Thyroid gland (tissue), 4 donors: ENCODE measurements around the gene TMEM117.
"Not testable (repeated sequence)": the region's sequence is repeated elsewhere in the genome, so short reads cannot be mapped to it uniquely, and the experiment has no call there.

Experiments used
- POLR2A ChIP-seq, 2 donors: fragments of 450-650 bp; IDR thresholded peaks; one replicate each; pipeline ENCODE4 v1.6.1; 2017; ENCODE audit warnings: antibody characterized with exemption in 2 of 2, mild to moderate bottlenecking in 2 of 2, moderate library complexity in 1 of 2
- TF ChIP-seq, protein P1 (sequence below), 6 experiments: fragments of 200-600 bp in 3 of 6; fragments of 450-650 bp in 3 of 6; sonication (generic) in 3 of 6; IDR thresholded peaks; one replicate each; pipeline ENCODE4 v1.5.1; 2016 to 2019; ENCODE audit warnings: antibody characterized with exemption in 6 of 6, mild to moderate bottlenecking in 2 of 6, inconsistent platforms in 1 of 6, moderate library complexity in 1 of 6

DNA sequence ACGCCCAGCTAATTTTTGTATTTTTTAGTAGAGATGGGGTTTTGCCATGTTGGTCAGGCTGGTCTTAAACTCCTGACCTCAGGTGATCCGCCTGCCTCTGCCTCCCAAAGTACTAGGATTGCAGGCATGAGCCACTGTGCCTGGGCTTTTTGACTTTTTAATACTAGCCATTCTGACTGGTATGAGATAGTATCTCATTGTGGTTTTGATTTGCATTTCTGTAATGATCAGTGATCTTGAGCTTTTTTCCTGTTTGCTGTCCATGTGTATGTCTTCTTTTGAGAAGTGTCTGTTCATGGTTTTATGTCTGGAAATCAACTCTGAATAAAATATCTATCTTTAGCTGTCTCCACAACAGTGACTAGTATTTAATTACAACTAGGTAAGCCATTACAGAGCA, 35.4 kb downstream of the TMEM117 start:
- TF ChIP-seq, protein P1, sequence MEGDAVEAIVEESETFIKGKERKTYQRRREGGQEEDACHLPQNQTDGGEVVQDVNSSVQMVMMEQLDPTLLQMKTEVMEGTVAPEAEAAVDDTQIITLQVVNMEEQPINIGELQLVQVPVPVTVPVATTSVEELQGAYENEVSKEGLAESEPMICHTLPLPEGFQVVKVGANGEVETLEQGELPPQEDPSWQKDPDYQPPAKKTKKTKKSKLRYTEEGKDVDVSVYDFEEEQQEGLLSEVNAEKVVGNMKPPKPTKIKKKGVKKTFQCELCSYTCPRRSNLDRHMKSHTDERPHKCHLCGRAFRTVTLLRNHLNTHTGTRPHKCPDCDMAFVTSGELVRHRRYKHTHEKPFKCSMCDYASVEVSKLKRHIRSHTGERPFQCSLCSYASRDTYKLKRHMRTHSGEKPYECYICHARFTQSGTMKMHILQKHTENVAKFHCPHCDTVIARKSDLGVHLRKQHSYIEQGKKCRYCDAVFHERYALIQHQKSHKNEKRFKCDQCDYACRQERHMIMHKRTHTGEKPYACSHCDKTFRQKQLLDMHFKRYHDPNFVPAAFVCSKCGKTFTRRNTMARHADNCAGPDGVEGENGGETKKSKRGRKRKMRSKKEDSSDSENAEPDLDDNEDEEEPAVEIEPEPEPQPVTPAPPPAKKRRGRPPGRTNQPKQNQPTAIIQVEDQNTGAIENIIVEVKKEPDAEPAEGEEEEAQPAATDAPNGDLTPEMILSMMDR (IDR thresholded peaks at IDR 0.05): not testable (repeated sequence)
- not testable (repeated sequence) for TF ChIP-seq POLR2A (IDR thresholded peaks at IDR 0.05)
